ENCODE results near the gene CCDC188. TPM values are rescaled to one million over a fixed set of nuclear protein-coding genes. Genes with fewer than 3 reads are reported as not detected.

Gene CCDC188
- total and polyA plus RNA-seq, 9 of the 15 experiments (the other 6 are each of a cell fraction or from before 2014, with no cell fraction given), result not detected

- TF ChIP-seq NR2C2 (CRISPR knock-in tag; IDR thresholded peaks at IDR 0.05) (0 out of 2 replicates have a peak, but pooled peaks have one; percentile 13), NR2C2 (tag; IDR thresholded peaks at IDR 0.05) (no peak), MIER1 (IDR thresholded peaks at IDR 0.05; ENCODE audit: low read depth) (no peak), GTF2F1 (IDR thresholded peaks at IDR 0.05; ENCODE audit: low read depth, low read length) (no peak), SPI1 (IDR thresholded peaks at IDR 0.05; ENCODE audit: borderline replicate concordance, low read depth, low read length) (no peak), KLF10 (CRISPR knock-in tag; IDR thresholded peaks at IDR 0.05) (no peak), ZNF395 (CRISPR knock-in tag; IDR thresholded peaks at IDR 0.05) (no peak), HEY1 (CRISPR knock-in tag; IDR thresholded peaks at IDR 0.05; ENCODE audit: borderline replicate concordance) (no peak), E2F3 (CRISPR knock-in tag; IDR thresholded peaks at IDR 0.05) (no peak), ELK3 (CRISPR knock-in tag; IDR thresholded peaks at IDR 0.05) (no peak), NR3C1 (CRISPR knock-in tag; IDR thresholded peaks at IDR 0.05) (no peak), ILF3 (IDR thresholded peaks at IDR 0.05; ENCODE audit: borderline replicate concordance) (no peak), RBM15 (IDR thresholded peaks at IDR 0.05; ENCODE audit: insufficient read depth, low read length) (no peak), RBM34 (IDR thresholded peaks at IDR 0.05; ENCODE audit: borderline replicate concordance, insufficient read depth, low read length) (no peak), JUN (IDR thresholded peaks at IDR 0.05; ENCODE audit: borderline replicate concordance, low read depth, low read length) (no peak), JUN (CRISPR knock-in tag; IDR thresholded peaks at IDR 0.05; ENCODE audit: borderline replicate concordance) (no peak), FOXM1 (IDR thresholded peaks at IDR 0.05; ENCODE audit: low read depth) (no peak), FOXM1 (CRISPR knock-in tag; IDR thresholded peaks at IDR 0.05; ENCODE audit: low read depth) (no peak), ZNF584 (CRISPR knock-in tag; IDR thresholded peaks at IDR 0.05; ENCODE audit: low read depth) (no peak), BRF1 (IDR thresholded peaks at IDR 0.05; ENCODE audit: borderline replicate concordance, extremely low read depth, insufficient read length) (no peak), CHD2 (IDR thresholded peaks at IDR 0.05; ENCODE audit: low read depth, low read length) (peak; percentile 22; the same call in 1 of the 2 replicates), ZBTB8A (IDR thresholded peaks at IDR 0.05; ENCODE audit: partially characterized antibody) (no peak), CBFB (CRISPR knock-in tag; IDR thresholded peaks at IDR 0.05) (no peak), TBL1XR1 (IDR thresholded peaks at IDR 0.05; ENCODE audit: low read length in 2 of 2) (0 out of 4 replicates have a peak, but pooled peaks of 1 of the 2 experiments have one; percentile 17)
- TF ChIP-seq, protein P1, sequence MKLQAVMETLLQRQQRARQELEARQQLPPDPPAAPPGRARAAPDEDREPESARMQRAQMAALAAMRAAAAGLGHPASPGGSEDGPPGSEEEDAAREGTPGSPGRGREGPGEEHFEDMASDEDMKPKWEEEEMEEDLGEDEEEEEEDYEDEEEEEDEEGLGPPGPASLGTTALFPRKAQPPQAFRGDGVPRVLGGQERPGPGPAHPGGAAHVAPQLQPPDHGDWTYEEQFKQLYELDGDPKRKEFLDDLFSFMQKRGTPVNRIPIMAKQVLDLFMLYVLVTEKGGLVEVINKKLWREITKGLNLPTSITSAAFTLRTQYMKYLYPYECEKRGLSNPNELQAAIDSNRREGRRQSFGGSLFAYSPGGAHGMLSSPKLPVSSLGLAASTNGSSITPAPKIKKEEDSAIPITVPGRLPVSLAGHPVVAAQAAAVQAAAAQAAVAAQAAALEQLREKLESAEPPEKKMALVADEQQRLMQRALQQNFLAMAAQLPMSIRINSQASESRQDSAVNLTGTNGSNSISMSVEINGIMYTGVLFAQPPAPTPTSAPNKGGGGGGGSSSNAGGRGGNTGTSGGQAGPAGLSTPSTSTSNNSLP (IDR thresholded peaks at IDR 0.05; ENCODE audit: borderline replicate concordance, low read depth, low read length), result no peak
- TF ChIP-seq, protein P2, sequence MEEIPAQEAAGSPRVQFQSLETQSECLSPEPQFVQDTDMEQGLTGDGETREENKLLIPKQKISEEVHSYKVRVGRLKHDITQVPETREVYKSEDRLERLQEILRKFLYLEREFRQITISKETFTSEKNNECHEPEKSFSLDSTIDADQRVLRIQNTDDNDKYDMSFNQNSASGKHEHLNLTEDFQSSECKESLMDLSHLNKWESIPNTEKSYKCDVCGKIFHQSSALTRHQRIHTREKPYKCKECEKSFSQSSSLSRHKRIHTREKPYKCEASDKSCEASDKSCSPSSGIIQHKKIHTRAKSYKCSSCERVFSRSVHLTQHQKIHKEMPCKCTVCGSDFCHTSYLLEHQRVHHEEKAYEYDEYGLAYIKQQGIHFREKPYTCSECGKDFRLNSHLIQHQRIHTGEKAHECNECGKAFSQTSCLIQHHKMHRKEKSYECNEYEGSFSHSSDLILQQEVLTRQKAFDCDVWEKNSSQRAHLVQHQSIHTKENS (CRISPR knock-in tag; IDR thresholded peaks at IDR 0.05), result no peak
Observed at GRCh38 chr22:20185750-20186149, 34.9 kb upstream of the CCDC188 start (continued).
